NB4 (cell line): Measurements from ENCODE around the gene MYO1B.

Experiments
- DNase-seq: peaks from one replicate; pipeline ENCODE4 v3.0.0; 2010; ENCODE audit warnings: low read depth
- H3K4me3 ChIP-seq: one replicate; pipeline ENCODE4 v1.5.1; 2011; ENCODE audit warnings: mild to moderate bottlenecking, low read depth, low read length, moderate library complexity
- CTCF ChIP-seq: IDR thresholded peaks from one replicate; pipeline ENCODE4 v1.5.1; 2012; ENCODE audit warnings: low read depth, low read length
- MAX ChIP-seq: IDR thresholded peaks from 2 replicates; pipeline ENCODE4 v1.6.1; 2011; ENCODE audit warnings: low read depth, low read length
- MYC ChIP-seq: IDR thresholded peaks from 2 replicates; pipeline ENCODE4 v1.6.1; 2011; ENCODE audit warnings: low read depth, low read length
- POLR2A ChIP-seq: IDR thresholded peaks from 2 replicates; pipeline ENCODE4 v1.6.1; 2011; ENCODE audit warnings: mild to moderate bottlenecking; ENCODE audit not compliant: insufficient read length; ENCODE audit errors: extremely low read depth

The MYO1B gene

GRCh38 chr2:191303140-191304005 is 58.2 kb downstream of the MYO1B start:
- H3K4me3 ChIP-seq = no peak overlapping the region
- DNase-seq = no peak
- no peak for TF ChIP-seq MAX
- TF ChIP-seq CTCF = no peak
- no peak for TF ChIP-seq MYC
- TF ChIP-seq POLR2A = no peak

- no peak overlapping the region for H3K4me3 ChIP-seq
- no peak for DNase-seq
- no peak for TF ChIP-seq MAX
- no peak for TF ChIP-seq MYC
- no peak for TF ChIP-seq POLR2A
- TF ChIP-seq CTCF = no peak
Observed at GRCh38 chr2:191304939-191305875, 60.0 kb downstream of the MYO1B start.

- TF ChIP-seq POLR2A (no peak), MAX (no peak), MYC (no peak), CTCF (no peak)
- H3K4me3 ChIP-seq = no peak overlapping the region
- no peak for DNase-seq
Observed at GRCh38 chr2:191308026-191308425, 62.8 kb downstream of the MYO1B start.

- TF ChIP-seq MYC (no peak), MAX (no peak)
- H3K4me3 ChIP-seq = no peak overlapping the region
- DNase-seq = no peak
Observed at GRCh38 chr2:191311156-191311555, 66.0 kb downstream of the MYO1B start.

GRCh38 chr2:191311627-191312026 is 66.4 kb downstream of the MYO1B start:
- H3K4me3 ChIP-seq = no peak overlapping the region
- TF ChIP-seq POLR2A (no peak), CTCF (no peak), MAX (no peak), MYC (no peak)
- peak; percentile 33 for DNase-seq
